Pons (tissue), 1 donor: ENCODE measurements around the gene MSH3.

Experiments used
- DNase-seq: peaks from one replicate; pipeline ENCODE4 v3.0.0-alpha.2; 2016; ENCODE audit warnings: low spot score

Gene MSH3

DNA sequence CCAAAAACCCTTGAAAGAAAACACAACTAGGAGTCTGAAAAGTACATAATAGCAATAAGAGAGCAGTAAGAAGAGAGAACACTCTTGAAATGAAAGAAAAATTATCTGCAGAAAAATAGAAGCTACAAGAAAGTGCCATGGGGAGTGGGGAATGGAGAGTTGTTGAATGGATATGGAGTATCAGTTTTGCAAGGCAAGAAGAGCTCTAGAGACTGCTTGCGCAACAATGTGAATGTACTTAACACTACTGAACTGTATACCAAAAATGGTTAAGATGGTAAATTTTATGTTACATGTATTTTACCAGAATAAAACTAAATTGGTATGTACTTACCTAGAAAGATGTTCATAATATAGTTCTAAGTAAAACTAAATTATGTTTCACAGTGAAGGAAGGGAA is 251.0 kb downstream of the MSH3 start:
- no peak for DNase-seq

DNA sequence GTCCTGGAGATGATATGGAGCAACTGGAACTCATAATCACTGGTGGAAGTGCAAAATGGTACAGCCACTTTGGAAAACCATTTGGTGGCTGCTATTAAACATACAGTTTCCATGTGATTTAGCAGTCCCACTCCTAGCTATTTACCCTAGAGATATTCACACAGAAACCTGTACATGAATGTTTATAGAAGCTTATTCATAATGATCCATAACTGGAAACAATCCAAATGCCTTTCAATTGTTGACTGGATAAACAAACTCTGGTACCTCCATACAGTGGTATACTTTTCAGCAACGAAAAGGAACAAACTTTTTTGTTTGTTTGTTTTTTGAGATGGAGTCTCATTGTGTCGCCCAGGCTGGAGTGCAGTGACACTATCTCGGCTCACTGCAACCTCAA is 258.0 kb downstream of the MSH3 start:
- DNase-seq = no peak

DNA sequence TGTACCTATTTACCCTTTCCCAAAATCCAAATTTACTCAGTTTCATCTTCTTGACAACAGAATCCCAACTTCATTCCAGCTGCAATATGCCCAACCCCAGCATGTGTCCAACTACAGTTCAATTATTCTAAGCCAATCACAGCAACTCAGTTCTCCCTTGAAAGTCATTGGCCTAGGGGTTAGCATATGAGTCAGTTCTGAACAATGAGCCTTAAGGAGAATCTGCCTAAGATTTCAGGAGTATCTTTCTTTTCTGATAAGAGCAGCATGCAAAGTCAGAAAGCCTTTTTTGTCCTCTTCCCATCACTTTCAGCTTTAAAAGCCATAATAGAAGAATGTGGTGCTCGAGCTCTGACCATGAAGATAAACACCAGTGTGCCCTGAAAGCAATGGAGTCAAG is 261.3 kb downstream of the MSH3 start:
- DNase-seq = no peak

DNA sequence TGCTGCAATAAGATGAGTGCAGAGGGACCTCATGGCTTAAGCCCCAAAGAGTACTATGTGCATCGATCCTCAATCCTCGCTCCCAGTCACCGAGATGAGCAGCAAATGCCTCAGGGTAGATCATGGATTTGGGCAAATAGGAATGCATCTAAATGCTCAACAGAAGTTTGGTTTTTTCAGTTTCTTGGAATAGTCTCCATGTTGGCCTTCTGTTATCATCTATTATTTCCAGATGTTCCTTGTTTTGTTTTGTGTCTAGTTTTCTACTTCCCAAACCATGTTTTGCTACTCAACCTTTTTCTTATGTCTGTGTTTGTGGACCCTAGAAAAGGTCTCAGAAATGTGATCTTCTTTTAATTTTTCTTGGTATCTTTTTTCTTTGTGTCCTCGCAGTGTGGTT is 262.2 kb downstream of the MSH3 start:
- DNase-seq = no peak

DNA sequence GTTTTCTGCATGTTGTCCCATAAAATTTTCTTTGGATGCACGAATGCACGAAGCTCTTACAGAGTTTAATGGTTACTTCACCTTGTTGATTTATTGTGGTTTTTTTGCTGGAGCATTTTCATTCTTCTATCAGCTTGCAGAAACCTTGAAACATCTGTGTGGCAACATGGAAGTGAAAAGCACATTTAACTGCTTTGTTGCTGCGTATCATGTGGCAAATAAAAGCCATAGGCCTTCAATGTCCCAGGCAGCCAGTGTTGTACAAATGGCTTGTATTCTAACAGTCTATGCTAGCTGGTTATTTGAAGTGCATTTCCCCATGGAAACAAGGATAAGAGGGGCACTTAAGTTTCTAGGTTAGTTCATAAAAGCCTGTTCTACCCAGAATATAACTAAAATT is 263.2 kb downstream of the MSH3 start:
- no peak for DNase-seq

DNA sequence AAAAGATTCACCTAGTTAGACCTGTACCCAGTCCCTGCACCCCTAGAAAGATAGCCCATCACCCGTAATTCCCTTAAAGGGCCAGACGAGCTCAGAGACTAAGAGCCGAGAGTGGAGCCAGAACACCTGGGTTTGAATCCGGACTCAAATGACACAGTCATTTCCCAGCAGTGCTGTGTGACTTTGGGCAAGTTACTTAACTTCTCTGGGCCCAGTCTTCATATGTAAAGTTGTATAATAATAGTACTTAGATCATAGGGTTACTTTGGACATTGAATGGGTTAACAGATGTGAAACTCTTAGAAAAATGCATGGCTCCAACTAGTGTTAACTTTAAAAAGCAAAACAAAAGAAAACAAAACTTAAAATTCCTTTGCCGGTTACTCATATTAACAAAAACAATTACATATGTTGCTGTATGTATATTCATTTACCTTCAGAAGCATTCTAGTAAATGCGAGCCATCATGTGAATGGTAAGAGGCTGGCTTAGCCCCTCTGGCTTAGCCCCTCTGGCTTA is 265.3 kb downstream of the MSH3 start:
- no peak for DNase-seq

DNA sequence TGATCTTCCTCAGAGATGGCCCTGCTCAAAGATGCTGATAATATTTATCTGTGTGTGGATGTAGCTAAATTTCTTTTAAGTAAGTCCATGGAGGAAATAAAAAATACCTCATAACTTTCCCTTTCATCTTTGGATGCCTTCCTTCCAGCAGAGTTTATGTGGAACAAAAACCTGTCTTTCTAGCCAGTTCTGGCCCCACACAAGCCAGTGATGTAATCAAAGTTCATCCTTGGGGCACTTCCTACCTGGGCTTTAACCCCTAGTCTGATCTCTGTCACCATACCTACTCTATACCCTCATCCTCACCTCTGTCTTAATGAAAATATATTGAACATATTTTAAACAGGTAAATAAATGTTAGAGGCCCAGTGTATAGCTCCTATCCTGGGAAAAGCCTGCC is 265.9 kb downstream of the MSH3 start:
- DNase-seq = no peak

DNA sequence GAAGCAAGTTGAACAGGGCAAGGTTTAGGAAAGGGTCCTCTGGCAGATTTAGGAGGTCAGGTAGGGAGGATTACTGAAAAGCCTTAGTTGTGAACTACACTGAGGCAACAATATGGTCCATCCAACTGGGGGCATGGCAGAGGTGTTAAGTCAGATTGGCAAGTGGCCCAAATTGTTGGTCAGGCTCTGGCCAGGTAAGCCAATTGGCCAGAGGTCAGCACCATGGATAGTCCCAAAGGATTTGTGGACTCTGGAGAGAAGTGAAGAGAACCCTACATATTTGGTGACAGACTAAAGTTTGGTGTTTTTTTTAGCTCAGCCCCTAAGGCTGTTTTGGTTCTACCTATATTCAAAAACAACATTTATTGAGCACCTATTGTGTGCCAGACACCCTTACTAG is 266.6 kb downstream of the MSH3 start:
- no peak for DNase-seq

DNA sequence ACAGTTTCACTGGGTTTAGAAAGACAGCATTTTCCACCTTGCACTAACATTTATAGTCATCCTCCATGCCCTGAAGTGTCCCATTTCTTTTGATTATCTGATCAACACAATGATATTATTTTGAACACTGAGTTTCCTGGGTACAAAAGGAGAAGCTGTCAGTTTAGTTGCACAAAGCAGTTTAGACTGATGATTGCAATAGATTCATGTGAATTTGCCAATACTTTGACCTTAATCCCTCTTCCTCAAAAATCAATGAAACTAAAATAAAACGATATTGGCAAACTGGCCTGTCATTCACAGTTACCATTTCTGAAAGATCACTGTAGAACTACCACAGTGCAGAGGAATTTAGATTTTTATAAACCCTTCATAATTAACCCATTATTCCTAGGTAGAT is 271.5 kb downstream of the MSH3 start:
- no peak for DNase-seq
